Umbilical cord (tissue), 2 donors: ENCODE results near the gene KCNT2. TPM values are rescaled to one million over a fixed set of nuclear protein-coding genes. Genes with fewer than 3 reads are reported as not detected.

ENCODE experiments used
- DNase-seq: peaks from one replicate; pipeline ENCODE4 v3.0.0-alpha.2; 2015; ENCODE audit warnings: low spot score
- total RNA-seq: library from RNA; depleted of rRNA; stranded (reverse); fragments of >200 nt; gene quantifications from one replicate; pipeline ENCODE4 v1.2.3, GENCODE V29; 2014; ENCODE audit warnings: low replicate concordance; ENCODE audit not compliant: insufficient read depth

Gene KCNT2
- total RNA-seq, 1 donor from 2014 or later, result 3.4 TPM

- DNase-seq, result no peak
Measured at GRCh38 chr1:196401452-196401833, 206.8 kb downstream of the KCNT2 start.

DNA sequence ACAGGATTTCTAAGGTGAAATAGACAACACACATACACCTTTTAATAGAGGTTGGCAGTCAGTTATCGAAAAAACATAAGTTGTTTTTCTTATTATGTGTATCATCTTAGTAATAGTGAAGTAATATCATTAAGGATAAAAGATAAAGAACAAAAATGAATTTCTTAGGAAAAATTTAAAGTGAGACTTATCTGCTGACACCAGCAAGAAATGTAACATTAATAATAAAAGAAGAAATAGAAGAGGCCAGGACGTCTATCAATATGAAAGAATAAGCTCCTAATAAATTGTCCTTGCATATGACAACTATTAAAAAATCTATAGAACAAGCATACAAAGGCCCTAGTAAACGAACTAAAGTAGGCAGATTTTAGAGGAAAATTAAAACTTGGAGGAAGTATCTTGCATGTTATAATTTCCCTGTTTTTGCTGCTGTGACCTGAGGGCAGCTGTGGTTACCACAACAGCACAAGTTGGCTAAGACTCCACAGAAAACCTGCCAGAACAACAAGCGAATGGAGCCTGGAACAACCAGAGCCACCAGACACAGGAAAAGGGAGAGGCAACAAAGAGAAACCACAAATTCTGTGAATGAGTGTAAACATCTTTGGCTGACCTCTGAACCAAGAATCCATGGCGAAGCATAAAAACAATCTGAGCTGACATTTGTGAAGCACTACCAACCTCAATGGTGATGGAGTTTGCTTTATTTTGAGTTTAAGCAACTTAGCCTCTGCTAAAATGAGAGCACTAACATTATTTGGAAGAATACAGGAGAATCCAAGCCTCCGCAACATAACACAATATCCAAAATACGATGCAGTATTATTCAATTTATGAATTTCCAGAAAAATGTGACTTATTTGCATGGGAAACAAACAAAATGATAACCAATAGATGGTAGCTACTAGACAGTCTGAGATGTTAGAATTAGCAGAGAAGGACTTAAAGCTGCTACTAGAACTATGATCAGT lies 207.5 kb downstream of the KCNT2 start:
- no peak for DNase-seq

DNA sequence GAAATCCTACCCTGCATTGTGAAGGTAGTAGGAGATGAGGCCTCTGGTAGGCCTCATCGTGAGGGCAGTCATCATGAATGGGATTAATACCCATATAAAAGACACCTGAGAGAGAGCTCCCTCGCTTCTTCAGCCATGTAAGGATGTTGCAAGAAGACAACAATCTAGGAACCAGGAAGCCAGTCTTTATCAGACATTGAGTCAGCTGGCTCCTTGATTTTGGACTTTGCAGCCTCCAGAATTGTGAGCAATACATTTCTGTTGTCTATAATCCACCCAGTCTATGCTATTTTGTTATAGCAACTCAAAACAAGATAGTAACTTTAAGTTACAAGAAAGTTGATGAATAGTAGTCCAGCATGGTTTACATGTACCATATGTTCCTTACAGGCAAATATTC lies 208.5 kb downstream of the KCNT2 start:
- DNase-seq, result no peak

- DNase-seq, result no peak
Measured at GRCh38 chr1:196393742-196394141, 214.5 kb downstream of the KCNT2 start.

DNA sequence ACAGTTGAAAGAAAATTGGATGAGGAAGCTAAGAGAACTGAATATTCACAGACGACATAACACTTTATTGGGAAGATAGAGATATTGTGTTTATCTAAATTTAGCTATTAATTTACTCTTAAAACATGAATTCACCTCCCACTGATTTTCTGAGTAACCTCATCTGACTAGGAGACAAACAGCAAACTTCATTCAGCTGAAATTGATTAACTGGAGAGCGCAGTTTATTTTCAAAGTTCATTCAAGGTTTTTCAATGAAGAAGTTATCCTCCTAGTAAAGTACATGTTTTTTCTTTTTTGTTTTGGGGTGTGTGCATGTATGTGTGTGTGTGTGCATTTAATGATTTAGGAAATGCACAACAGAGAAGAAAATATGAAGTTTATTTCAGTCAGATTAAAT lies 215.0 kb downstream of the KCNT2 start:
- no peak for DNase-seq

DNA sequence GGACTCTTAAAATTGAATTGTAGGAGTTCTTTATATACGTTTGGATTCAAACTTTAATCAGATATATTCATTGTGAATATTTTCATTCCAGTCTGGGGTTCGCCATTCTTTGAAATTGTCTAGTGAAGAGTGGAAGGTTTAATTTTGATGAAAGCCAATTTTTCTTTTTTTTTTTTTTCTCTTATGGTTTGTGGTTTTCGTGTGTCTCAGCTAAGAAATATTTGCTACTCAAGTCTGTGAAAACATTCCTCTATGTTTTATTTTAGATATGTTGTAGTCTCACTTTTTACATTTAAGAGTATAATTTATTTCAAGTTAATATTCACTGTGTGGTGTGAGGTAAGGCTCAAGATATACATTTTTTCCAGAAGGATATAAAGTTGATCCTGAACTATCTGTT lies 220.5 kb downstream of the KCNT2 start:
- DNase-seq, result no peak

DNA sequence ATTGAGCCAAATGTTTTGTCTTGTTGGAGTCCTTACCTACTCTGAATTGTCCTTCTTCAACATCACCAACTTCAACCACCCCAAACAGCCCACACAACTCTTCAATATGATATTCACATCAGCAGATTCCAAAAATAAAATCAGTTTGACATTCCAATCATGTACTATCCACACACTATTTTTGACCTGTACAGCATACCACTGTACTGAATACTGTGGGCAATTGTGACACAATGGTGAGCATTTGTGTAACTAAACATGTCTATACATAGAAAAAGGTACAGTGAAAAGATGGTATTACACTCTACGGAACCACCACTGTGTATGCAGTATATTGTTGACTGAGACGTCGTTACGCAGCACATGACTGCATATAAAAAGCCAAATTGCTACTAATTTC lies 223.1 kb downstream of the KCNT2 start:
- no peak for DNase-seq

DNA sequence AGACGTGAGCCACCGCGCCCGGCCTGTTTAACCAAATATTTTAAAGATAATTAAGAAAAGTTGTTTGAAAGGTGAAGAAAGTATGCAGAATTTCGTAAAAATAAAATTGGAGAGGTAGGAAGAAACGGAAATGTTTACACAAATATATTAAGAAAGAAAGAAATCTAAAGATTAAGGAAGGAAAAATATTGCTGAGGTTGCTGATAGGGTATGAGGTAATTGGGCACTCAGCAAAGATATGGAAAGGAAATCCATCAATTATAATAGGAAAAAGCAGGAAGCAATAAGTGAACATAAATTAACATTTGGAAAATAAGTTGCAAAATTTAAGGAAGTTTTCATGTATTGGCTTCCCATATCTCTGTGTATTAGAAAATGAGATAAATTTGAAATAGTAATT lies 225.9 kb downstream of the KCNT2 start:
- no peak for DNase-seq

- no peak for DNase-seq
Measured at GRCh38 chr1:196381544-196381943, 226.7 kb downstream of the KCNT2 start.

- DNase-seq, result peak; percentile 17
Measured at GRCh38 chr1:196380316-196380715, 227.9 kb downstream of the KCNT2 start.

DNA sequence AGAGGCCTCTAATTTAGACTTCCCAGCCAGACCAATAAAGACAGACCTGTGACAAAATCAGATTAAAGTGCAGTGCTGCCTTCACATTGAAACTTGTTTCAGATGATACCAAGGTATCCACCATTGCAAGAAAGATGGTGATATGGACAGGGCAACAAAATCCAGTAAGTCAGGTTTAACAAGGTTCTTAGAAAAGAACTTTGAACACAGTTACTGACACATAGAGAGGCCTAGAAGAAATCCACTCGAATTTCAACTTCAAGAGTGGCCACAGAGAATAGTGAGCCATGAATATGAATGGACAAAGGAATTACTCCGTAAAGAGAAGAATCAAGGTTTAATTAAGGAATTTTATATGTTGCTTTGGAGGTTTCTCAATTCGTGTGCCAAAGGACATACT lies 230.4 kb downstream of the KCNT2 start:
- DNase-seq, result no peak

DNA sequence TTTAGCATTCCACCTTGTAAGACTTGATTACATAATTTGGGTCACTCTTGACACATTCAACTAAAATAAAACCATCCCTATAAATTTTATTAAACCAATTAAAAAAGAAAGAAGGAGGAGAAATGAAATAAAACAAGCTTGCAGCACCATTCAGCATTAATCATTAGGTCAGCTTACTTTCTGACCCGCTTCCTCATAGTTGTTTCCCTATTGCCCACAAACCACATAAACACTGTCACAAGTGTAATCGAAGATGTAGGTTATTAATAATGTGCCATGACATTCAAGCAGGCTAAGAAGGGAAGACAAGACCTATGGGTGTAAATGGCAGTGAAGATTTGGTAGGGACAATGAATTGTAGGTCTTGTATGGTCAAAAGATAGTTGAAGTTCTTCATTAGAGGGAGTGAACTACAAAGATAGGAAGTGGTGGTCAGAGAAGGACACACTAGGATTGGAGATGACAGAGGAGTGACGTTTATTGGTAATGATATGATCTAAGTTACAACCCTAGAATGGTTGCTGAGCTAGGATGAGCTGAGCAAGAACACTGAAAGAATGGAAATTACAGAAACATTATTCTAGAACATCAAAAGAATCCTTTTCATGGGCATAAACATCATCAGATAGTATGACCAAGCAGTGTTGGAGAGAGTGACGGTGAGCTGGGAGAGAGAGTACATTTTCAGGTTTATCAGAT lies 231.5 kb downstream of the KCNT2 start:
- DNase-seq, result no peak

DNA sequence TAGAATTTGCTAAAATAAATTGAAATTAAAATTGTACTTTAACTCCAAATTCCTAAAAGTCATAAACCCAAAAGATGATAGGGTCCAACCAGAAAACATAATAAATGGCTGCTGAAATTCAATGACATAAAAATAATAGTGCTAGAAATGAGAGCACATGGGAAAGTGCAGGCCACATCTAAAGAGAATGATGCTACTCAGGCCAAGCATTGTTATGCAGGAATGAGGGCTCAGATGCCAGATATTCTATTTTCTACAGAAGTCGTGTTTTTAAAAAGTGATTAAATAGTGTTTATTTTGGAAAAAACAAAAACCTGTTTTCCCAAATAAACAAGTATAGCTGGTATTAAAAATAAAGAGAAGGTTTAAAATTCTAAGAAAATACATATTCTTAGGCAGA lies 234.4 kb downstream of the KCNT2 start:
- DNase-seq, result no peak

DNA sequence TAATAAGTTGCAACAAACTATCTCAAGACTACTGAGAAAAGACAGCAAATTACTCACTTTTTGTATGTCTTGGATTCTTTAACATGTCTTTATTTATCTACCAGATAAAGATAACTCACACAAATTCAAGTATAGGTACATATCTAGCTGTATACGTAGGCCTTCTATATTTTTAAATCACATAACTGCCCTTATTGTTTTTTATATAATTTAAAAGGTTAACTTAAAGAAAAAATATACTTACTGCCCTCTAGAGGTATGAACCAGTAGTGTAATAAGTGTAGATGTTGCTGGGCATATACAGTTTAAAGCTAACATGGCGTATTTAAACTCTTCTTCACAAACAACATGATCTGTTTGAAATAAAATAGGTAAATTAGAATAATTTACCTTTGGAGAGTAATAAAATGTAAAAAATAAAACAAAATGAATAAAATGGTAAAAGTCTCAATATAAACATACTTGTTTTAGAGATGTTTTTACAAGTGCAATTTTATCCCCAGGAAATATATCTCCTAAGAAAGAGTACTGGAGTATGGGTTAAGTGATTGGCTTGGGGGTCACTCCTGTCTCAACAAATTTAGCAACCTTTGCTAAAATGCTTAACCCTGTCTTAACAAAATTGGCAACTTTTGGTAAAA lies 235.2 kb downstream of the KCNT2 start:
- DNase-seq, result peak; percentile 25

GRCh38 chr1:196367838-196368237 lies 240.4 kb downstream of the KCNT2 start:
- no peak for DNase-seq

GRCh38 chr1:196366817-196367495 lies 241.3 kb downstream of the KCNT2 start:
- no peak for DNase-seq

GRCh38 chr1:196361112-196361714 lies 247.0 kb downstream of the KCNT2 start:
- DNase-seq, result peak; percentile 24

- DNase-seq, result no peak
Measured at GRCh38 chr1:196357913-196358312, 250.3 kb downstream of the KCNT2 start.

DNA sequence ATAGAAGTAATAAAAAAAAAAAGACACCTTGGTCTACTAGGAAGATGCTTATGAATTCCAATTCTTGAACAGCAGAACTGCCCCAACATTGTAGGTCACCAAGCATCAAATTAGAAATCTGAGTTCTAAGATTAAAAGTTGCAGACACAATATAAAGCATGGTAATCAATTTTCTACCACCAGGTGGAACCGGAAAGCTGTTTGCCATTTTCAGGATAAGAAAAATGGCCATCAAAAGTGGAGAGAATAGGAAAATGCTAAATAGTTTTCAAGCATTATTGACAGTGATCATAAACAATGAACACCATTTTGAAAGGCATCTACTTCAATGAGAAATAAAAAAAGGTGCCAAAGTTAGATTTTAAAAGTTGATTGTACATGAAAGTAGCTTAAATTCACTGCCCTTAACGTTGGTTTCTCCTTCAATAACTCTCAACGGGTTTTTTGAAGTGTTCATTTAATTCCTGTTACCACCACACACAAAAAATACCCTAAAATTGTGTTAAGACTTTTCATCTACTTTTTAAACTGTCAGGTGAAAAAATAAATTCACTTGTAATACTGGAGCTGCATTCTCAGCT lies 252.9 kb downstream of the KCNT2 start:
- peak; percentile 3 for DNase-seq

GRCh38 chr1:196344453-196344852 lies 263.8 kb downstream of the KCNT2 start:
- DNase-seq, result no peak

GRCh38 chr1:196324345-196324744 lies 283.9 kb downstream of the KCNT2 start:
- no peak for DNase-seq
